GM23338 (cell line): ENCODE measurements around the gene CALML5.

ENCODE experiments used
- ETS1 ChIP-seq: IDR thresholded peaks from 2 replicates; pipeline ENCODE4 v1.6.1; 2016; ENCODE audit warnings: antibody characterized with exemption
- EZH2 ChIP-seq: fragments of 200-600 bp; sonication (generic); IDR thresholded peaks from one replicate; pipeline ENCODE4 v1.8.0; 2017; ENCODE audit warnings: antibody characterized with exemption, mild to moderate bottlenecking, low read depth; ENCODE audit not compliant: unreplicated experiment
- EZH2phosphoT487 ChIP-seq: fragments of 200-600 bp; sonication (generic); IDR thresholded peaks from one replicate; pipeline ENCODE4 v1.8.1; 2018; ENCODE audit warnings: antibody characterized with exemption; ENCODE audit not compliant: unreplicated experiment
- NANOG ChIP-seq: IDR thresholded peaks from 2 replicates; pipeline ENCODE4 v1.6.1; 2016; ENCODE audit warnings: antibody characterized with exemption, borderline replicate concordance
- POLR2AphosphoS5 ChIP-seq: IDR thresholded peaks from 2 replicates; pipeline ENCODE4 v1.6.1; 2016; ENCODE audit warnings: antibody characterized with exemption, low read depth
- REST ChIP-seq: IDR thresholded peaks from one replicate; pipeline ENCODE4 v1.6.1; 2018; ENCODE audit warnings: antibody characterized with exemption; ENCODE audit not compliant: unreplicated experiment
- ZNF331 ChIP-seq: fragments of 250-450 bp; sonication (Bioruptor Pico); IDR thresholded peaks from 2 replicates; pipeline ENCODE4 v1.5.0; 2020; ENCODE audit warnings: low read depth, mild to moderate bottlenecking, moderate library complexity
- TF ChIP-seq, protein P1 (sequence below), 2 experiments: fragments of 200-600 bp in 1 of 2; sonication (generic) in 1 of 2; conservative IDR thresholded peaks; 2 replicates each; pipeline versions ENCODE4 v1.5.1 to v1.6.1; 2016 to 2017; ENCODE audit warnings: antibody characterized with exemption in 2 of 2, low read depth in 2 of 2, mild to moderate bottlenecking in 2 of 2, moderate library complexity in 1 of 2
- TF ChIP-seq, protein P2 (sequence below): fragments of 250-450 bp; sonication (Bioruptor Pico); IDR thresholded peaks from 2 replicates; pipeline ENCODE4 v1.5.0; 2020; ENCODE audit warnings: mild to moderate bottlenecking, moderate library complexity

- TF ChIP-seq, protein P1, sequence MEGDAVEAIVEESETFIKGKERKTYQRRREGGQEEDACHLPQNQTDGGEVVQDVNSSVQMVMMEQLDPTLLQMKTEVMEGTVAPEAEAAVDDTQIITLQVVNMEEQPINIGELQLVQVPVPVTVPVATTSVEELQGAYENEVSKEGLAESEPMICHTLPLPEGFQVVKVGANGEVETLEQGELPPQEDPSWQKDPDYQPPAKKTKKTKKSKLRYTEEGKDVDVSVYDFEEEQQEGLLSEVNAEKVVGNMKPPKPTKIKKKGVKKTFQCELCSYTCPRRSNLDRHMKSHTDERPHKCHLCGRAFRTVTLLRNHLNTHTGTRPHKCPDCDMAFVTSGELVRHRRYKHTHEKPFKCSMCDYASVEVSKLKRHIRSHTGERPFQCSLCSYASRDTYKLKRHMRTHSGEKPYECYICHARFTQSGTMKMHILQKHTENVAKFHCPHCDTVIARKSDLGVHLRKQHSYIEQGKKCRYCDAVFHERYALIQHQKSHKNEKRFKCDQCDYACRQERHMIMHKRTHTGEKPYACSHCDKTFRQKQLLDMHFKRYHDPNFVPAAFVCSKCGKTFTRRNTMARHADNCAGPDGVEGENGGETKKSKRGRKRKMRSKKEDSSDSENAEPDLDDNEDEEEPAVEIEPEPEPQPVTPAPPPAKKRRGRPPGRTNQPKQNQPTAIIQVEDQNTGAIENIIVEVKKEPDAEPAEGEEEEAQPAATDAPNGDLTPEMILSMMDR (conservative IDR thresholded peaks at IDR 0.05; ENCODE audit: low read depth in 2 of 2), result no peak
- TF ChIP-seq NANOG (no peak), EZH2 (no peak), REST (no peak), EZH2phosphoT487 (no peak), ETS1 (no peak), POLR2AphosphoS5 (no peak), ZNF331 (no peak)
- TF ChIP-seq, protein P2, sequence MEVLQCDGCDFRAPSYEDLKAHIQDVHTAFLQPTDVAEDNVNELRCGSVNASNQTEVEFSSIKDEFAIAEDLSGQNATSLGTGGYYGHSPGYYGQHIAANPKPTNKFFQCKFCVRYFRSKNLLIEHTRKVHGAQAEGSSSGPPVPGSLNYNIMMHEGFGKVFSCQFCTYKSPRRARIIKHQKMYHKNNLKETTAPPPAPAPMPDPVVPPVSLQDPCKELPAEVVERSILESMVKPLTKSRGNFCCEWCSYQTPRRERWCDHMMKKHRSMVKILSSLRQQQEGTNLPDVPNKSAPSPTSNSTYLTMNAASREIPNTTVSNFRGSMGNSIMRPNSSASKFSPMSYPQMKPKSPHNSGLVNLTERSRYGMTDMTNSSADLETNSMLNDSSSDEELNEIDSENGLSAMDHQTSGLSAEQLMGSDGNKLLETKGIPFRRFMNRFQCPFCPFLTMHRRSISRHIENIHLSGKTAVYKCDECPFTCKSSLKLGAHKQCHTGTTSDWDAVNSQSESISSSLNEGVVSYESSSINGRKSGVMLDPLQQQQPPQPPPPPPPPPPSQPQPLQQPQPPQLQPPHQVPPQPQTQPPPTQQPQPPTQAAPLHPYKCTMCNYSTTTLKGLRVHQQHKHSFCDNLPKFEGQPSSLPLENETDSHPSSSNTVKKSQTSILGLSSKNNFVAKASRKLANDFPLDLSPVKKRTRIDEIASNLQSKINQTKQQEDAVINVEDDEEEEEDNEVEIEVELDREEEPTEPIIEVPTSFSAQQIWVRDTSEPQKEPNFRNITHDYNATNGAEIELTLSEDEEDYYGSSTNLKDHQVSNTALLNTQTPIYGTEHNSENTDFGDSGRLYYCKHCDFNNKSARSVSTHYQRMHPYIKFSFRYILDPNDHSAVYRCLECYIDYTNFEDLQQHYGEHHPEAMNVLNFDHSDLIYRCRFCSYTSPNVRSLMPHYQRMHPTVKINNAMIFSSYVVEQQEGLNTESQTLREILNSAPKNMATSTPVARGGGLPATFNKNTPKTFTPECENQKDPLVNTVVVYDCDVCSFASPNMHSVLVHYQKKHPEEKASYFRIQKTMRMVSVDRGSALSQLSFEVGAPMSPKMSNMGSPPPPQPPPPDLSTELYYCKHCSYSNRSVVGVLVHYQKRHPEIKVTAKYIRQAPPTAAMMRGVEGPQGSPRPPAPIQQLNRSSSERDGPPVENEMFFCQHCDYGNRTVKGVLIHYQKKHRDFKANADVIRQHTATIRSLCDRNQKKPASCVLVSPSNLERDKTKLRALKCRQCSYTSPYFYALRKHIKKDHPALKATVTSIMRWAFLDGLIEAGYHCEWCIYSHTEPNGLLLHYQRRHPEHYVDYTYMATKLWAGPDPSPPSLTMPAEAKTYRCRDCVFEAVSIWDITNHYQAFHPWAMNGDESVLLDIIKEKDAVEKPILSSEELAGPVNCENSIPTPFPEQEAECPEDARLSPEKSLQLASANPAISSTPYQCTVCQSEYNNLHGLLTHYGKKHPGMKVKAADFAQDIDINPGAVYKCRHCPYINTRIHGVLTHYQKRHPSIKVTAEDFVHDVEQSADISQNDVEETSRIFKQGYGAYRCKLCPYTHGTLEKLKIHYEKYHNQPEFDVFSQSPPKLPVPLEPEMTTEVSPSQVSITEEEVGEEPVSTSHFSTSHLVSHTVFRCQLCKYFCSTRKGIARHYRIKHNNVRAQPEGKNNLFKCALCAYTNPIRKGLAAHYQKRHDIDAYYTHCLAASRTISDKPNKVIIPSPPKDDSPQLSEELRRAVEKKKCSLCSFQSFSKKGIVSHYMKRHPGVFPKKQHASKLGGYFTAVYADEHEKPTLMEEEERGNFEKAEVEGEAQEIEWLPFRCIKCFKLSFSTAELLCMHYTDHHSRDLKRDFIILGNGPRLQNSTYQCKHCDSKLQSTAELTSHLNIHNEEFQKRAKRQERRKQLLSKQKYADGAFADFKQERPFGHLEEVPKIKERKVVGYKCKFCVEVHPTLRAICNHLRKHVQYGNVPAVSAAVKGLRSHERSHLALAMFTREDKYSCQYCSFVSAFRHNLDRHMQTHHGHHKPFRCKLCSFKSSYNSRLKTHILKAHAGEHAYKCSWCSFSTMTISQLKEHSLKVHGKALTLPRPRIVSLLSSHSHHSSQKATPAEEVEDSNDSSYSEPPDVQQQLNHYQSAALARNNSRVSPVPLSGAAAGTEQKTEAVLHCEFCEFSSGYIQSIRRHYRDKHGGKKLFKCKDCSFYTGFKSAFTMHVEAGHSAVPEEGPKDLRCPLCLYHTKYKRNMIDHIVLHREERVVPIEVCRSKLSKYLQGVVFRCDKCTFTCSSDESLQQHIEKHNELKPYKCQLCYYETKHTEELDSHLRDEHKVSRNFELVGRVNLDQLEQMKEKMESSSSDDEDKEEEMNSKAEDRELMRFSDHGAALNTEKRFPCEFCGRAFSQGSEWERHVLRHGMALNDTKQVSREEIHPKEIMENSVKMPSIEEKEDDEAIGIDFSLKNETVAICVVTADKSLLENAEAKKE (CRISPR knock-in tag), result no peak
Measured at GRCh38 chr10:5461914-5462840, 37.2 kb downstream of the CALML5 start.
